Measurements from ENCODE around the gene SMO. TPM values are rescaled to one million over a fixed set of nuclear protein-coding genes. Genes with fewer than 3 reads are reported as not detected.
A peak's percentile ranks its signal among the peaks of the same experiment; 100 is the strongest.
"Not testable (repeated sequence)": the region's sequence is repeated elsewhere in the genome, so short reads cannot be mapped to it uniquely, and the experiment has no call there.

SMO gene
- total RNA-seq, 1 donor from 2014 or later: 21.9 TPM

DNA sequence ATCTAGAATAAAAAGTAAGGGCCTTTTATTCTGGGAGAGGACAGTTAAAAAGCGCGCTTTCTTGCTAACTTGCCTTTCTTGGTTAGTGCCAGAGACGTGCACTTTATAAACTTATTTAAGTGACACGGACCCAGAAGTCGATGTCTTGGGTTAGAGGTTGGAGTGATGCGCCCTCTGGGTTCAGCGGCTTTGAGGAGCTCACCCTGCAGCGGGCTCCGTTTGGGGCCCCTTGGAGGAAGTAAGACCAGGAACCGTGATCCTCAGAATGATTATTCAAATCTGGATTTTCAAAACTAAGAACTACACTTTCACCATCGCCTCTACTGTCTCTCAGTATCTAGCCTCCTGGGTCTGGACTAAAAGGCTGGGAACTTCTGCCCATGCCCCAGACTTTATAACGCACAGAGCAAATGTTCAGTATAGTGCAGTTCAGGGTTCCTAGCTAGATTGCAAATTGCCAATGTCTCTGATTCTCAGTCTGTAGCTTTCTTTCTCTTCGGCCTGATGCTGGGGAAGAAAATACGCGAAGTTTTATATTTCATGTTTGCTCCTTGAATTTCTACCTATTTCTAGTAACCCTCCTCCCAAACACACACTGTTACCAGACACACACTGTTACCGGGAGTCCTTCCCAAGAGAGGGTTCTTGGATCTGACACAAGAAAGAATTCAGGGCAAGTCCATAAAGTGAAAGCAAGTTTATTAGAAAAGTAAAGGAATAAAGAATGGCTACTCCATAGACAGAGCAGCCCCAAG, 18.6 kb upstream of the SMO start:
- DNase-seq (ENCODE audit: low spot score): peak; percentile 45

DNA sequence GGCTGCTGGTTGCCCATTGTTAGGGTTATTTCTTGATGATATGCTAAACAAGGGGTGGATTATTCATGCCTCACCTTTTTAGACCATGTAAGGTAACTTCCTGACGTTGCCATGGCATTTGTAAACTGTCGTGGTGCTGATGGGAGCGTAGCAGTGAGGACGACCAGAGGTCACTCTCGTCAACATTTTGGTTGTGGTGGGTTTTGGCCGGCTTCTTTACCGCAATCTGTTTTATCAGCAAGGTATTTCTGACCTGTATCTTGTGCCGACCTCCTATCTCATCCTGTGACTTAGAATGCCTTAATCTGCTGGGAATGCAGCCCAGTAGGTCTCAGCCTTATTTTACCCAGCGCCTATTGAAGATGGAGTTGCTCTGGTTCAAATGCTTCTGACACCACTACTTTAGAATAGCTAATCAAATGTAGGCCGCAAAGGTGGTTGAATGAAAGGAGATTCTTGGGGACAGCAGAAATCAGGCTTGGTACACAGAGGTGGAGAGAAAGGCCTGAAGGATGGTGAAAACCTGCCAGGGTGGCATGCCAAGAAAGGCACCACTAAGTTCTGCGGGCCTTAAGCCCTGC, 17.9 kb upstream of the SMO start:
- DNase-seq (ENCODE audit: low spot score): no peak

DNA sequence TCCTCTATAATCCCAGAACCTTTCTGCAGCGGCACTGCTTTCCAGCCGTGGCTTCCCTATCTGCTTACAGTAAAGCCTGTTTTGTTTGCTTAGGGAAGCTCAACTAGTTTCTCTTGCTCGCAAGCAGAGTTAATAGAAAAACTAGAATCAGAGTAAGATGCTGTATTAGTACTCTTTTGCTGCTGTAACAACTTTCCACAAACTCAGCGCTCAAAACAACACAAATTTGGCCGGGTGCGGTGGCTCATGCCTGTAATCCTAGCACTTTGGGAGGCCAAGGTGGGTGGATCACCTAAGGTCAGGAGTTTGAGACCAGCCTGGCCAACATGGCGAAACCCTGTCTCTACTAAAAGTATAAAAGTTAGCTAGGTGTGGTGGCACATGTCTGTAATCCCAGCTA, 14.6 kb upstream of the SMO start:
- not testable (repeated sequence) for DNase-seq (ENCODE audit: low spot score)

GRCh38 chr7:129176916-129177710, 11.3 kb upstream of the SMO start:
- DNase-seq (ENCODE audit: low spot score): peak; percentile 35

- peak; percentile 19 for DNase-seq (ENCODE audit: low spot score)
Measured at GRCh38 chr7:129184981-129185670, 3.3 kb upstream of the SMO start.

DNA sequence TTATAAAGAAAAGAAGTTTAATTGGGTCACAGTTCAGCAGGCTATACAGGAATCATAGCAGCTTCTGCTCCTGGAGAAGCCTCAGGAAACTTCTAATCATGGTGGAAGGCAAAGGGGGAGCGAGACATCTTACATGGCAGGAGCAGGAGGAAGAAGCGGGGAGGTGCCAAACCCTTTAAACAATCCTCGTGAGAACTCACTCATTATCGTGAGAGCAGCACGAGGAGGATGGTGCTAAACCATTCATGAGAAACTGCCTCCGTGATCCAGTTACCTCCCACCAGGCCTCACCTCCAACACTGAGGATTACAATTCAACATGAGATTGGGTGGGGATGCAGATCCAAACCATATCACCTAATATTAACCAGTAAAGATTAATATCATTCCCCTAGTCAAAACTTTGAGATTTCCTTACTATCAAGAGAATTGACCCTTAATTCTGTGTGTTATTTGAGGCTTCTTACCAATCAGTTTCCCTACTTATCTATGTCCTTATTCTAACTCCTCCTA, 1.6 kb upstream of the SMO start:
- no peak for DNase-seq (ENCODE audit: low spot score)

GRCh38 chr7:129187681-129188371, 607 bp upstream of the SMO start:
- no peak for DNase-seq (ENCODE audit: low spot score)

GRCh38 chr7:129188892-129189660, 643 bp downstream of the SMO start:
- peak; percentile 48 for DNase-seq (ENCODE audit: low spot score)

GRCh38 chr7:129189661-129190310, 1.4 kb downstream of the SMO start:
- DNase-seq (ENCODE audit: low spot score): peak; percentile 14

DNA sequence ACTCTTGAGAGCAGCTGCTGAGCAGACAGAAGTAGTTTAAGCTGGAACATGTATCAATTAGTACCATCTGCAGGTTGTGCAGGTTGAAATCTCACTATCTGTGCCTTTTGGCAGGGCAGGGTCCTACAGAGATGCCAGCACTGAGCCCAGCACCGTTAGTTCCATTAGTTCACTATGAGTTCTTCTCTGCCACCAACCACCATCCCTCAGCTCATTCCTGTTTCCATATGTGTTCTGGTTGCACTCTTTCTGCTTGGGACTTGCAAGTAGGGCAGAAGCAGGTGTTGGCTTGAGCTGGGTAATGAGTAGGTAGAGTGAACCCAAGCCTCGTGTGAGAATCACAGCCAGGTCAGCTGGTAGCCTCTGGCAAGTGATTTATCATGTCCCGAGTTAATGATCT, 2.8 kb downstream of the SMO start:
- DNase-seq (ENCODE audit: low spot score): no peak

- DNase-seq (ENCODE audit: low spot score): no peak
Measured at GRCh38 chr7:129193892-129194291, 5.5 kb downstream of the SMO start.

- DNase-seq (ENCODE audit: low spot score): no peak
Measured at GRCh38 chr7:129197771-129198170, 9.3 kb downstream of the SMO start.

GRCh38 chr7:129199406-129199805, 11.0 kb downstream of the SMO start:
- no peak for DNase-seq (ENCODE audit: low spot score)

DNA sequence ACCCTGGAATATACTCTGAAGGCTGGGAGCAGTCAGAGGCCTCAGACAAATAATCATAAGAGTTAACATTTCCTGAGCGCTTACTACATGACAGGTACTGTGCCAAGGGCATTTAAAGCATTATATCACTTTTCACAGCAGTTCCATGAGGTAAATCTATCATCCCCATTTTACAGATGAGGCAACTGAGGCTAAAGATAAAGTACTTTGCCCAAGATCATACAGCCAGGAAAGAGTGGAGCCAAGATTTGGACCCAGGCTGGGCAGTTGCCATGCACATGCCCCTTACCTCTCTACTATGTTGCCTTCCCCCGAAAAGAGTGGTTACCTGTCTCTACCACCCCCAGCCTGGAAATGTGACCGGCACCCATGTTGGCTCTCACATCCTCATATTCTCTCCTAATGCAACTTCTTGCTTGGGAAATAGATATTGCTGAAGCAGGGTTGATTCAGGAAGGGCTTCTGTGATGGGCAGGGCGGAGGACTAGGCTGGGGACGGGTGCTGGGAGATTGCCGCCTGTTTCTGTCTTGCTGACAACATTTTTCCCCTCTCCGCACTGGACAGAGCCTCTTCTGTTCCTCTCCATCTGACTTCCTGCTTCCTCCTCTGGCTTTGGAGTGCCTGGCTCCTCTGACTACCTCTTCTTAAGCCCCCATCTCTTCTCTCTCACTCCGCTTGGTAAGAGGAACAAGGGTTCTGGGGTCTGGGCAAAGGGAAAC, 13.8 kb downstream of the SMO start:
- DNase-seq (ENCODE audit: low spot score): no peak

GRCh38 chr7:129203050-129203741, 14.8 kb downstream of the SMO start:
- no peak for DNase-seq (ENCODE audit: low spot score)

DNA sequence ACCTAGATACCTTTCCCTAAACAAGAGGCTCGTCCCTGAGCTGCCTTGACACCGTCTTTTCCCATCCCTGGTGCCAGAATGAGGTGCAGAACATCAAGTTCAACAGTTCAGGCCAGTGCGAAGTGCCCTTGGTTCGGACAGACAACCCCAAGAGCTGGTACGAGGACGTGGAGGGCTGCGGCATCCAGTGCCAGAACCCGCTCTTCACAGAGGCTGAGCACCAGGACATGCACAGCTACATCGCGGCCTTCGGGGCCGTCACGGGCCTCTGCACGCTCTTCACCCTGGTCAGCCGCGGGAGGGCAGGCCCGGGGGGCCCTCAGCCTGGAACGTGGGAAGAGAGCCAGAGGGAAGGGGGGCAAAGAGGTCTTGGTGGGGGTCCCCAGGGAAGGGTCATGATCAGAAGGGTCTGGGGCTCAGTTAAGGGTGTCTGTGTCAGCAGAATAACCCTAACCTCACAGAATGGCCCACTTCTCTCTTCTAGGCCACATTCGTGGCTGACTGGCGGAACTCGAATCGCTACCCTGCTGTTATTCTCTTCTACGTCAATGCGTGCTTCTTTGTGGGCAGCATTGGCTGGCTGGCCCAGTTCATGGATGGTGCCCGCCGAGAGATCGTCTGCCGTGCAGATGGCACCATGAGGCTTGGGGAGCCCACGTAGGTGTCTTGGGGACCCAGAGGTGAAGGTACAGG, 16.8 kb downstream of the SMO start:
- no peak for DNase-seq (ENCODE audit: low spot score)

DNA sequence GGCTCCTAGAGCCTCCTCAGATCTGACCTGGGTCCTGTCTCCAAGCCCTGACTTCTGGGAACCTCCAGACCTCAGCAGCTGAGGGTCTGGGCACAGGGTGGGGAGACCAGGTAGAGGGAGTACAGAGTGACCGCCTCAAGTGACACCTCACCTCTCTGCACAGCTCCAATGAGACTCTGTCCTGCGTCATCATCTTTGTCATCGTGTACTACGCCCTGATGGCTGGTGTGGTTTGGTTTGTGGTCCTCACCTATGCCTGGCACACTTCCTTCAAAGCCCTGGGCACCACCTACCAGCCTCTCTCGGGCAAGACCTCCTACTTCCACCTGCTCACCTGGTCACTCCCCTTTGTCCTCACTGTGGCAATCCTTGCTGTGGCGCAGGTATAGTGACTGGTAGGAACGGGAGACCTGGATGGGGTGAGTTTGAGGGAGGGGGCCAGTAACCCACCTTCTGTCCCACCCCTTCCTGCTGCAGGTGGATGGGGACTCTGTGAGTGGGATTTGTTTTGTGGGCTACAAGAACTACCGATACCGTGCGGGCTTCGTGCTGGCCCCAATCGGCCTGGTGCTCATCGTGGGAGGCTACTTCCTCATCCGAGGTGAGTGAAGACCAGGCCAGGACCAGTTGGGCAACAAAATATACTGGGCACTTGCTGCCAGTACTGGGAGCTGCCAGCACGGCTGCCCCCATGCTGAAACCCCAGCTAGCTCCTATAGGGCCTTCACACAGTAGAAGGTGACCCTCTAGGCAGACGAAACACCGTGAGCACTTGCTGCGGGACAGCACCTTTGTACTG, 17.8 kb downstream of the SMO start:
- no peak for DNase-seq (ENCODE audit: low spot score)

All from umbilical cord (tissue), 2 donors.